GM12873 (cell line): ENCODE results near the gene NLRP6.
A peak's percentile ranks its signal among the peaks of the same experiment; 100 is the strongest.

Experiments
- CTCF ChIP-seq: IDR thresholded peaks from 2 replicates; pipeline ENCODE4 v1.5.1; 2012; ENCODE audit warnings: low read depth, mild to moderate bottlenecking, moderate library complexity, low read length, control low read depth; ENCODE audit not compliant: insufficient read depth; ENCODE audit errors: missing control alignments

Gene NLRP6

DNA sequence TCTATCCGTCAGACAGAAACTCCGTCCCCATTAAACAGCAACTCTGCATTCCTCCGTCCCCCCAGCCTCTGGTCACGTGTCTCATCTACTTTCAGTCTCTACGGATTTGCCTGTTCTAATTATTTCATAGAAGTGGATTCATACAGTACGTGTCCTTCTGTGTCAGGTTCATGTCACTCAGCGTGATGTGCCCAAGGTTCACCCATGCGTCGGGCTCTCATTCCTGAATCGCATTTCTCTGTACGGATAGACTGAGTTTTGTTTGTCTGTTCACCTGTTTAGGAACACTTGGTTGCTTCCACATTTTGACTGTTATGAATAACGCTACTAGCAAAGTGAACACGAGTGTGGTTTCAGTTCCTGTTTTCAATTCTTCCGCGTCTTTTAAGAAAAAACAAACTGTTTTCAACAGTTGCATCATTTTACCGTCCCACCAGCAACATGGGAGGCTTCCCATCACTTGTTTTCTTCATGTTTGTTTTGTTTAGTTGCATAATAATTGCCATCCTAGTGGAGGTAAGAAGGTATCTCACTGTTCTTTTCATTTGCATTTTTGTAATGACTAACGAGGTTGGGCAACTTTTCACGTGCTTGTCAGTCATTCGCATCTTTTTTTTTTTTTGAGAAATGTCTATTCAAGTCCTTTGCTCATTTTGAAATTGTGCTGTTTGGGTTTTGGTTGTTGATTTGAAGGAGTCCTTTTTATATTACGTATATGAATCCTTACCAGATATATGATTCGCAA lies 8.9 kb upstream of the NLRP6 start:
- peak; percentile 19 for TF ChIP-seq CTCF

DNA sequence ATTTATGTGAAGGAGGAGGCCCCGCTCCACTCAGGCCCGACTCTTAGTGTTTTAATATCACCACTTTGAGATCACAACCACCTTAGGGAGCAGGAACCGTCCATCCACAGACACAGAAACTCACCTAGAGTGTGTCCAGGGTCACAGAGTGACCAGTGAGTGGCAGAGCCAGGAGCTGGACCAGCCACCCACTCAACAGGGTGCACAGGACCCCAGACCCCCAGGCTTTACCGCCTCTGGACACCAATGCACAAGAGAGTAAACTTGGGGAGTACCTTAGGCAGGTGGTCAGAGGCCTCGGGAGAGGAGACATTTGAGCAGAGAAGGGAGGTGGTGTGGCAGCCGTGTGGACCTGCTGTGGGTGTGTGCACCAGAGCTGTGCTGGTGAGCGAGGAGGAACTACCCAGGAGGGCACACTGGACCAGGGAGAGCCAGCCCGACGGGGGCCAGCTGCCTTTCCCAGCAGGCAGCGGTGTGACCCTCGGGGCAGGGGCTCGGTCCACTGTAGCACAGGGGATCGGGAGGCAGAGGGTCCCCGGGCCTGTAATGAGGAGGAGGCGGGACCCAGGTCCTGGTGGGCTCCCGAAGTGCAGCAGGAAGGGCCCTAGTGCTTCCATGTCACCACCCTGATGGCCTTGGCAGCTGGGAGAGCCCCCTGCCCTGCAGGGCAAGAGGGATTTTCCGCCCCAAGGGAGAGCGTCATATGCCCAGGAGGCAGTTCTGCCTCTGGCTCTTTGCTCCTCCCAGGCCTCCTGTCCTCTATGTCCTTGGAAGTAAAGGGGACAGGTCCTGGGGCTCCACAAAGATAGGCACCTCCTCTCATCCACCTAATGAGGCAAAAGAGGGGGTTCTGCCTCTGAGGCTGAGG lies 7.5 kb upstream of the NLRP6 start:
- TF ChIP-seq CTCF = no peak

- TF ChIP-seq CTCF = no peak
These were observed 6.9 kb upstream of the NLRP6 start for GRCh38 chr11:271319-271715.

GRCh38 chr11:272195-272930 lies 5.8 kb upstream of the NLRP6 start:
- TF ChIP-seq CTCF = no peak

GRCh38 chr11:272931-273198 lies 5.3 kb upstream of the NLRP6 start:
- no peak for TF ChIP-seq CTCF

DNA sequence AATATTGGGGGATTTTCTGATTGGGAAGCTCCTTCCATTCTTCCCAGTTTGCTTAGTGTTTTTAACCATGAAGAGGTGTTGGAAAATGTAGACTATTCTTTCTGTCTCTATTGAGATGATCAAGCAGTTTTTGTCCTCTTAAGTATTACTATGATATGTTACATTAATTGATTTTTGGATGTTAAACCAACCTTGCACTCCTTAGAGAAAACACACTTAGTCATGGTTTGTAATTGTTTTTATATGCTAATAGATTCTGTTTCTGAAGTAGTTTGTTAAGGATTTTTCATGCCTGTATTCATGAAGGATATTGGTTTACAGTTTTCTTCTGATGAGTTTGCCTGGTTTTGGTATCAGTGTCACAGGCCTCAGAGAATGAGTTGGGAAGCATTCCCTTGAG lies 2.0 kb upstream of the NLRP6 start:
- no peak for TF ChIP-seq CTCF
